Glutamatergic neuron (in vitro differentiated cells): Measurements from ENCODE around the gene PAQR9. TPM values are rescaled to one million over a fixed set of nuclear protein-coding genes. Genes with fewer than 3 reads are reported as not detected.

ENCODE experiments used
- DNase-seq: peaks from one replicate; pipeline ENCODE4 v3.0.0; 2022
- H3K27ac Mint-ChIP-seq: one replicate; pipeline ENCODE4 v1.8.0; 2020; ENCODE audit warnings: mild to moderate bottlenecking, mixed read lengths, inconsistent platforms; ENCODE audit not compliant: unreplicated experiment
- H3K27me3 Mint-ChIP-seq: one replicate; pipeline ENCODE4 v1.8.0; 2020; ENCODE audit warnings: mild to moderate bottlenecking, moderate library complexity, mixed read lengths, inconsistent platforms; ENCODE audit not compliant: unreplicated experiment
- H3K36me3 Mint-ChIP-seq: one replicate; pipeline ENCODE4 v1.8.0; 2020; ENCODE audit warnings: mild to moderate bottlenecking, mixed read lengths, inconsistent platforms; ENCODE audit not compliant: unreplicated experiment
- H3K4me1 Mint-ChIP-seq: one replicate; pipeline ENCODE4 v1.8.0; 2020; ENCODE audit warnings: mild to moderate bottlenecking, low read depth, mixed read lengths, inconsistent platforms; ENCODE audit not compliant: unreplicated experiment
- H3K4me3 Mint-ChIP-seq: one replicate; pipeline ENCODE4 v1.8.0; 2020; ENCODE audit warnings: mild to moderate bottlenecking, mixed read lengths, inconsistent platforms; ENCODE audit not compliant: unreplicated experiment
- H3K9me3 Mint-ChIP-seq: one replicate; pipeline ENCODE4 v1.8.0; 2020; ENCODE audit warnings: mild to moderate bottlenecking, moderate library complexity, mixed read lengths, inconsistent platforms; ENCODE audit not compliant: unreplicated experiment
- CTCF ChIP-seq: fragments of 200-600 bp; sonication (generic); IDR thresholded peaks from one replicate; pipeline ENCODE4 v1.5.0; 2021; ENCODE audit not compliant: partially characterized antibody, unreplicated experiment
- total RNA-seq: library from RNA; stranded (reverse); fragmentation: NEBNext Ultra II Directional; extraction: Animal tissue kit (Norgen Biotek cat#: 25700); gene quantifications from one replicate; pipeline ENCODE4 v1.2.1, GENCODE V29; 2021; ENCODE audit not compliant: unreplicated experiment

Gene PAQR9
- total RNA-seq, 1 donor from 2014 or later, result 2.5 TPM

- H3K4me3 Mint-ChIP-seq, result no peak overlapping the region
- no peaks in the 10 kb centered on the region for H3K36me3 Mint-ChIP-seq
- H3K9me3 Mint-ChIP-seq, result peaks cover 2% of the 10 kb centered on the region
- H3K4me1 Mint-ChIP-seq, result no peaks in the 10 kb centered on the region
- no peak for DNase-seq
- H3K27ac Mint-ChIP-seq, result no peak overlapping the region
- no peak for TF ChIP-seq CTCF
- peaks cover 2% of the 10 kb centered on the region for H3K27me3 Mint-ChIP-seq
These were observed 16.1 kb downstream of the PAQR9 start for GRCh38 chr3:142947352-142947751.

- Mint-ChIP-seq H3K27ac (no peak overlapping the region), H3K4me1 (no peaks in the 10 kb centered on the region), H3K36me3 (no peaks in the 10 kb centered on the region), H3K4me3 (no peak overlapping the region), H3K27me3 (peaks cover 2% of the 10 kb centered on the region), H3K9me3 (peaks cover 2% of the 10 kb centered on the region)
- TF ChIP-seq CTCF, result no peak
- no peak for DNase-seq
These were observed 16.6 kb downstream of the PAQR9 start for GRCh38 chr3:142946861-142947260.

- no peak overlapping the region for H3K27ac Mint-ChIP-seq
These were observed 18.5 kb downstream of the PAQR9 start for GRCh38 chr3:142945023-142945422.

GRCh38 chr3:142944342-142944741 lies 19.1 kb downstream of the PAQR9 start:
- TF ChIP-seq CTCF, result no peak
- DNase-seq, result no peak
- H3K4me1 Mint-ChIP-seq, result no peaks in the 10 kb centered on the region
- no peak overlapping the region for H3K27ac Mint-ChIP-seq
- H3K9me3 Mint-ChIP-seq, result peaks cover 2% of the 10 kb centered on the region
- peaks cover 2% of the 10 kb centered on the region for H3K27me3 Mint-ChIP-seq
- H3K4me3 Mint-ChIP-seq, result no peak overlapping the region
- H3K36me3 Mint-ChIP-seq, result no peaks in the 10 kb centered on the region

More at GRCh38 chr3:142945023-142945422, 18.5 kb downstream of the PAQR9 start:
- TF ChIP-seq CTCF, result no peak
- DNase-seq, result no peak
- peaks cover 2% of the 10 kb centered on the region for H3K9me3 Mint-ChIP-seq
- peaks cover 2% of the 10 kb centered on the region for H3K27me3 Mint-ChIP-seq
- no peak overlapping the region for H3K4me3 Mint-ChIP-seq
- no peaks in the 10 kb centered on the region for H3K4me1 Mint-ChIP-seq
- H3K36me3 Mint-ChIP-seq, result no peaks in the 10 kb centered on the region

GRCh38 chr3:142943870-142944269 lies 19.6 kb downstream of the PAQR9 start:
- no peaks in the 10 kb centered on the region for H3K4me1 Mint-ChIP-seq
- TF ChIP-seq CTCF, result no peak
- H3K27me3 Mint-ChIP-seq, result peaks cover 2% of the 10 kb centered on the region
- peaks cover 2% of the 10 kb centered on the region for H3K9me3 Mint-ChIP-seq
- H3K4me3 Mint-ChIP-seq, result no peak overlapping the region
- no peak overlapping the region for H3K27ac Mint-ChIP-seq
- H3K36me3 Mint-ChIP-seq, result no peaks in the 10 kb centered on the region
- DNase-seq, result no peak
